Measurements from ENCODE around the gene LRIG1. TPM values are rescaled to one million over a fixed set of nuclear protein-coding genes. Genes with fewer than 3 reads are reported as not detected.

Gene LRIG1
- total RNA-seq, 3 donors from 2014 or later = 66.1 to 227 (median 131) TPM

DNA sequence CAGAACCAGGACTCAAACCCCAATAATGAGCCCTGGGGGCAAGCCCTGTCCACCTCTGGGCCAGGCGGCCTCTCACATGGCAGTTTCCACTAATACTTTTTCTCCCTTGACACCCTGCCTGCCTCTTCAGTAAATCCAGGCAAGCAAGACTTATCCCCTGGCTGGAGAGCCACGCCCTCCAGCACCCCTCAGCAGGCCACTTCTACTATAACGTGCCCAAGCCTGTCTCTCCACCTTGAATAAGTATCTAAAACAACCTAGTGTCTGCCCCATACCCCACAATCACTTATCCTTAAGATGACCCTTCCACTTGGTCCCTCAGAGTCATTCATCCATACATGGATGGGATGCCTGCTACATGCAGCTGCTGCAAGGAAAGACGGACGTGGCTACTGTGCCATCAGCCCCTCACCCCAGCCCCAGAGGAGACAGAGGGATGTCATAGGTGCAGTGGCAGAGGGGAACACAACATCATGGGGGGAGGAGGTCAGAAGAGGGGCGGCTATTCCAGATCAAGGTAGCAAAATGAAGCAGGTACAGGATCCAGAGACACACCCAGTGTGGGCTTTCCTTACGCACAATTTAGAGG, 63.4 kb downstream of the LRIG1 start:
- intact Hi-C loops (cut with DNase I; ENCODE audit: low total_unique reads) = no loop called here
- no peak overlapping the region for H3K4me3 ChIP-seq
- H3K9me3 ChIP-seq = no peaks in the 10 kb centered on the region
- H3K4me1 ChIP-seq = peaks cover 8 to 27% of the 10 kb centered on the region in 2 donors
- H3K27me3 ChIP-seq = no peaks in the 10 kb centered on the region
- H3K27ac ChIP-seq = peak overlapping the region in 1 of 2 donors; percentile 2
- no peaks in the 10 kb centered on the region for H3K36me3 ChIP-seq
- TF ChIP-seq, protein P1, sequence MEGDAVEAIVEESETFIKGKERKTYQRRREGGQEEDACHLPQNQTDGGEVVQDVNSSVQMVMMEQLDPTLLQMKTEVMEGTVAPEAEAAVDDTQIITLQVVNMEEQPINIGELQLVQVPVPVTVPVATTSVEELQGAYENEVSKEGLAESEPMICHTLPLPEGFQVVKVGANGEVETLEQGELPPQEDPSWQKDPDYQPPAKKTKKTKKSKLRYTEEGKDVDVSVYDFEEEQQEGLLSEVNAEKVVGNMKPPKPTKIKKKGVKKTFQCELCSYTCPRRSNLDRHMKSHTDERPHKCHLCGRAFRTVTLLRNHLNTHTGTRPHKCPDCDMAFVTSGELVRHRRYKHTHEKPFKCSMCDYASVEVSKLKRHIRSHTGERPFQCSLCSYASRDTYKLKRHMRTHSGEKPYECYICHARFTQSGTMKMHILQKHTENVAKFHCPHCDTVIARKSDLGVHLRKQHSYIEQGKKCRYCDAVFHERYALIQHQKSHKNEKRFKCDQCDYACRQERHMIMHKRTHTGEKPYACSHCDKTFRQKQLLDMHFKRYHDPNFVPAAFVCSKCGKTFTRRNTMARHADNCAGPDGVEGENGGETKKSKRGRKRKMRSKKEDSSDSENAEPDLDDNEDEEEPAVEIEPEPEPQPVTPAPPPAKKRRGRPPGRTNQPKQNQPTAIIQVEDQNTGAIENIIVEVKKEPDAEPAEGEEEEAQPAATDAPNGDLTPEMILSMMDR (IDR thresholded peaks at IDR 0.05) = no peak
- TF ChIP-seq POLR2AphosphoS5 (IDR thresholded peaks at IDR 0.05) (no peak), POLR2A (IDR thresholded peaks at IDR 0.05) (no peak)
- no peak for DNase-seq (ENCODE audit: low spot score in 2 of 2)

DNA sequence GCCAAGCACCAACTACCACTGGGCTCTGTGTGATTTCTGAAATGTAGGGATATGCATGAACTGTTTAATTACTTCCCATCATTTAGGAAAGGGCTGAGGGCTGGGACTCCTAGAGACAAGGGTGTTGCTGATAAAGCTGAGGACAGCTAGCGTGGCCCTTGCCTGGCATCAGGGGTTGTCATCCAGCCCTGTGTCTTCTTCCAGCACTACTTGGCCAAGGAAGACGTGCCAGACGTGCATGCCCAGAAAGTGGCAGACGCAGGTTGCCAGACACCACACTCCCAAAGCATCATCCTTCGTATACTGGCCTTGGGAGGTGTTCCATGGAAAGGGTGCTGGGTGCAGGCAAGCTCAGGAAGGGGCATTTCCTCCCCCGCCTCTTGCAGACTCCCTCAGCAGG, 64.8 kb downstream of the LRIG1 start:
- TF ChIP-seq POLR2AphosphoS5 (IDR thresholded peaks at IDR 0.05) (no peak), POLR2A (IDR thresholded peaks at IDR 0.05) (no peak)
- TF ChIP-seq, protein P1 (IDR thresholded peaks at IDR 0.05) = no peak
- H3K4me3 ChIP-seq = no peak overlapping the region
- intact Hi-C loops (cut with DNase I; ENCODE audit: low total_unique reads) = no loop called here
- no peak for DNase-seq (ENCODE audit: low spot score in 2 of 2)
- H3K36me3 ChIP-seq = no peaks in the 10 kb centered on the region
- no peaks in the 10 kb centered on the region for H3K9me3 ChIP-seq
- H3K27me3 ChIP-seq = no peaks in the 10 kb centered on the region
- H3K27ac ChIP-seq = peak overlapping the region; percentile 19 to 67
- H3K4me1 ChIP-seq = peaks cover 2 to 18% of the 10 kb centered on the region in 2 donors

DNA sequence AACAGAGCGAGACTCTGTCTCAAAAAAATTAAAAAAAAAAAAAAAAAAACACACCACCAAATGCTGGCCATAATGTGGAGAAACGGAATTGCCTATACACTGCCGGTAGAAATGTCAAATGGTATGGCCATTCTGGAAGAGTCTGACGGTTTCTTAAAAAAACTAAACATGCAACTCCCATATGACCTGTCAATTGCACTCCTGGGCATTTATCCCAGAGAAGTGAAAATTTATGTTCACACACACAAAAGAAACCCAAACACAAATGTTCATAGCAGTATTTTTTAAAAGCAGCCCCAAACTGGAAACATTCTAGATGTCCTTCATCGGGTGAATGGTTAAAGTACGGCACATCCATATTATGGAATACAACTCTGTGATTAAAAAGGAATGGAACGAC, 66.1 kb downstream of the LRIG1 start:
- H3K4me1 ChIP-seq = peaks cover 0 to 15% of the 10 kb centered on the region in 2 donors
- TF ChIP-seq POLR2A (IDR thresholded peaks at IDR 0.05) (no peak), POLR2AphosphoS5 (IDR thresholded peaks at IDR 0.05) (no peak)
- TF ChIP-seq, protein P1 (IDR thresholded peaks at IDR 0.05) = no peak
- no peaks in the 10 kb centered on the region for H3K27me3 ChIP-seq
- no peak overlapping the region for H3K4me3 ChIP-seq
- intact Hi-C loops (cut with DNase I; ENCODE audit: low total_unique reads) = no loop called here
- H3K36me3 ChIP-seq = no peaks in the 10 kb centered on the region
- no peak overlapping the region for H3K27ac ChIP-seq
- no peaks in the 10 kb centered on the region for H3K9me3 ChIP-seq
- no peak for DNase-seq (ENCODE audit: low spot score in 2 of 2)

DNA sequence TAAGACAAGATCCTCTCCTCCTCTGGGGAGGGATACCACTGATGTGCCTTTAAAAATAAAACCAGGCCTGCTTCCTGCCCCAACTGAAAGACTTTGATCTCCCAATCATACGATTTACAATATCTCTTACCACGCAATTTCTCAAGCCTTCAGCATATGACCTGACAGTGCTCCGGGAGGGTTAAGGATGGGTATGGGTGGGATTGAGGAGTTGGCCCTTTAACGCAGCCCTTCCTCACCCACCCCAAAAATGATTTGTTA, 67.4 kb downstream of the LRIG1 start:
- intact Hi-C loops (cut with DNase I; ENCODE audit: low total_unique reads) = no loop called here
- Histone ChIP-seq H3K4me1 (peaks cover 0 to 20% of the 10 kb centered on the region in 2 donors), H3K36me3 (no peaks in the 10 kb centered on the region), H3K27me3 (no peaks in the 10 kb centered on the region), H3K9me3 (no peaks in the 10 kb centered on the region), H3K27ac (peak overlapping the region; percentile 74 to 88), H3K4me3 (no peak overlapping the region)
- no peak for DNase-seq (ENCODE audit: low spot score in 2 of 2)
- TF ChIP-seq POLR2AphosphoS5 (IDR thresholded peaks at IDR 0.05) (no peak), POLR2A (IDR thresholded peaks at IDR 0.05) (no peak)
- TF ChIP-seq, protein P1 (IDR thresholded peaks at IDR 0.05) = no peak

DNA sequence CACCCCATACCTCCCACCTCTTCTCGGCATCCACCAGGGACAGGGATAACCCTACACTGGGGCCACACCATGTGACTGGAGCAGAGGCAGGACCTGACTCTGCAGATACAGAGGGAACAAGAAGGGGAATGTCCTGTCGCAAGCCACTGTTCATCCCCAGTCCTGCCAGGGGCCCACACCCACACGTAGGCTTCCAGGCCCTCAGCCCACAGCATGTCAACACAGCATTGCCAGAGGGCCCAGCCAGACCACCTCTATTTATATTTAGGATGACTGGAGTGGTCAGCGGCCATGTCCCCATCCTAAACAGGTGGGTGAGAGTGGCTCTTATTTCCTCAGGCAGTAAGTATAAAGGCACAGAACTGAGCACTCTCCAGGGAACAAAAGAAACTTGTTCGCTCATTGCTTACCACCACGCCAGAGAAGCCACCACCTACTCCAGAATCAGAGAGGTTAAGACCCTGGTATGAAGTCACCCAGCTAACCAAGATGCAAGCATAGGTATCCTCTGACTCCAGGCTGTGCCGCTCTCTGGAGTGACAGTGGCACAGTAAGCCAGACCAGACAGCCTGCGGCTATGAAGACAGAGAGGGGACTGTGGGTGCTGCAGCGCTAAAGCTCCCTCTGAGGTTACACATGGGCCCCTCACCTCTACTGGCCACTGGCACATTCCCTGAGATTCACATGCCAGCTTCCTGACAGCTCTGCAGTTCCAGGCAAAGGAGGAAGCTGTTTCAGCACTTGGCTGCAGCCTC, 67.9 kb downstream of the LRIG1 start:
- no peak overlapping the region for H3K4me3 ChIP-seq
- peaks cover 0 to 25% of the 10 kb centered on the region in 2 donors for H3K4me1 ChIP-seq
- H3K27ac ChIP-seq = peak overlapping the region; percentile 74 to 88
- no peaks in the 10 kb centered on the region for H3K36me3 ChIP-seq
- DNase-seq (ENCODE audit: low spot score in 2 of 2) = no peak
- no peaks in the 10 kb centered on the region for H3K9me3 ChIP-seq
- intact Hi-C loops (cut with DNase I; ENCODE audit: low total_unique reads) = no loop called here
- TF ChIP-seq POLR2AphosphoS5 (IDR thresholded peaks at IDR 0.05) (no peak), POLR2A (IDR thresholded peaks at IDR 0.05) (no peak)
- no peaks in the 10 kb centered on the region for H3K27me3 ChIP-seq

Measured in breast epithelium (tissue), 4 donors.